K562 (cell line): ENCODE measurements around the gene STEAP2. TPM values are rescaled to one million over a fixed set of nuclear protein-coding genes. Genes with fewer than 3 reads are reported as not detected.

Experiments
- ATAC-seq: fragments of 200-7000 bp; cut with Tn5 transposase; 3 replicates; pipeline ENCODE4 v1.9.1; 2020; ENCODE audit warnings: moderate library complexity
- BruUV-seq: library from RNA; stranded (reverse); fragments of 400-500 nt; replicated peaks from 2 replicates; lab custom pipeline; 2021; lab: Mats Ljungman, UMichigan
- CTCF ChIA-PET: fragments of 300-600 bp; formaldehyde crosslinking; extraction: SDS; loops from one replicate; lab custom pipeline; 2021; ENCODE audit warnings: low intra/inter-chr PET ratio; lab: Yijun Ruan, JAX
- POLR2A ChIA-PET: fragments of 300-600, 350-650 bp; sonication (Branson Sonifier 250); formaldehyde crosslinking; extraction: SDS; loops from one replicate; lab custom pipeline; 2021; ENCODE audit warnings: antibody characterized with exemption, inconsistent platforms; lab: Yijun Ruan, JAX
- DNase-seq, 4 experiments: peaks; one replicate each; pipeline versions ENCODE4 v3.0.0 to v3.0.0-alpha.2; 2011 to 2018; ENCODE audit warnings: low spot score in 3 of 4, mixed read lengths in 3 of 4; ENCODE audit errors: extremely low read depth in 1 of 4
- FAIRE-seq: peaks from 2 replicates; lab custom pipeline; 2011; peaks lifted over from hg19 to GRCh38; lab: Jason Lieb, UNC
- H2AFZ ChIP-seq: 2 replicates; pipeline ENCODE4 v1.6.0; 2011; ENCODE audit warnings: low read depth, low read length, control low read depth, inconsistent platforms
- H3K27ac ChIP-seq: fragments of 200-600 bp; 3 replicates; pipeline ENCODE4 v1.8.0; 2011; ENCODE audit warnings: low read depth, mild to moderate bottlenecking, control low read depth, inconsistent platforms, low read length, moderate library complexity, mixed read lengths; ENCODE audit errors: extremely low read depth
- H3K27me3 ChIP-seq, 2 experiments: fragments of 300-600 bp in 1 of 2; 2 replicates in 1 of 2; 3 replicates in 1 of 2; pipeline versions ENCODE4 v1.6.0 to v1.8.0; 2011; ENCODE audit warnings: inconsistent platforms in 2 of 2, low read length in 2 of 2, mild to moderate bottlenecking in 1 of 2, mixed read lengths in 1 of 2, moderate library complexity in 1 of 2; ENCODE audit not compliant: control insufficient read depth in 2 of 2, insufficient read depth in 2 of 2
- H3K36me3 ChIP-seq: fragments of 300-600 bp; 3 replicates; pipeline ENCODE4 v1.8.0; 2011; ENCODE audit warnings: mild to moderate bottlenecking, low read length, inconsistent platforms; ENCODE audit not compliant: control insufficient read depth, insufficient read depth
- H3K4me1 ChIP-seq, 2 experiments: fragments of 200-600 bp in 1 of 2; replicated peaks in 1 of 2; 2 replicates in 1 of 2; 3 replicates in 1 of 2; pipeline versions ENCODE4 v1.5.1 to v1.8.0; 2011; ENCODE audit warnings: inconsistent platforms in 2 of 2, low read length in 2 of 2, mild to moderate bottlenecking in 1 of 2, mixed read lengths in 1 of 2, moderate library complexity in 1 of 2; ENCODE audit not compliant: control insufficient read depth in 2 of 2, insufficient read depth in 2 of 2
- H3K4me2 ChIP-seq: 2 replicates; pipeline ENCODE4 v1.6.1; 2011; ENCODE audit warnings: low read length, control low read depth, inconsistent platforms, mixed read lengths; ENCODE audit not compliant: insufficient read depth
- H3K4me3 ChIP-seq: fragments of 200-600 bp; sonication (generic), shearing (Covaris generic); 2 replicates; pipeline ENCODE4 v1.5.1; 2016; ENCODE audit warnings: control low read depth, inconsistent platforms
- H3K79me2 ChIP-seq: fragments of 200-600 bp; 3 replicates; pipeline ENCODE4 v1.8.0; 2011; ENCODE audit warnings: low read length, inconsistent platforms; ENCODE audit not compliant: control insufficient read depth, insufficient read depth
- H3K9ac ChIP-seq, 2 experiments: 2 replicates each; pipeline versions ENCODE4 v1.6.0 to v1.6.1; 2011; ENCODE audit warnings: low read depth in 2 of 2, low read length in 2 of 2, control low read depth in 1 of 2, inconsistent platforms in 1 of 2, mild to moderate bottlenecking in 1 of 2, mixed read lengths in 1 of 2; ENCODE audit not compliant: insufficient read depth in 1 of 2
- H3K9me1 ChIP-seq: one replicate; pipeline ENCODE4 v1.6.0; 2011; ENCODE audit warnings: inconsistent platforms, mild to moderate bottlenecking, low read length, moderate library complexity; ENCODE audit not compliant: control insufficient read depth, insufficient read depth
- H3K9me3 ChIP-seq: replicated peaks from 2 replicates; pipeline ENCODE4 v1.5.1; 2011; ENCODE audit warnings: low read depth, low read length, inconsistent platforms; ENCODE audit not compliant: control insufficient read depth, insufficient read depth
- H4K20me1 ChIP-seq: replicated peaks from 2 replicates; pipeline ENCODE4 v1.6.1; 2011; ENCODE audit warnings: low read length, inconsistent platforms, mixed read lengths; ENCODE audit not compliant: control insufficient read depth, insufficient read depth
- WGBS: fragments of 100-300 bp; shearing (Covaris generic); methylation state at CpG from one replicate; pipeline ENCODE4 v1.1.6; 2016; ENCODE audit warnings: low coverage, mixed read lengths; ENCODE audit not compliant: insufficient coverage; ENCODE audit errors: missing lambda C conversion rate; 5-methylcytosine and 5-hydroxymethylcytosine counted together
- in situ Hi-C: fragments of 300-500 bp; cut with MboI; formaldehyde crosslinking; loops from 4 replicates; pipeline ENCODE4 v1.15.0; 2018; ENCODE audit warnings: inconsistent platforms, mixed read lengths
- intact Hi-C: fragments of 100-400 bp; cut with micrococcal nuclease; formaldehyde crosslinking; loops from 2 replicates; pipeline ENCODE4 v1.14.2; 2022
- polyA plus RNA-seq, 8 experiments: library from polyadenylated mRNA; depleted of rRNA in 4 of 8; stranded (reverse) in 5 of 8; unstranded in 3 of 8; fragments of >200 nt; fragmentation: Nextera tagmentation in 2 of 8; fragmentation: Illumina TruSeq in 1 of 8; extraction: Ambion mirVana in 2 of 8; extraction: Trizol in 1 of 8; gene quantifications; 2 replicates each; pipeline versions ENCODE4 v1.2.1 to v1.2.3, GENCODE V29; 2011 to 2014; ENCODE audit warnings: inconsistent platforms in 1 of 8, missing spikeins in 1 of 8
- total RNA-seq, 7 experiments: library from RNA; depleted of rRNA in 6 of 7; stranded (reverse); fragments of >200 nt in 6 of 7; fragmentation: Illumina TruSeq in 2 of 7; extraction: Trizol in 2 of 7; gene quantifications; 2 replicates each; pipeline versions ENCODE4 v1.2.1 to v1.2.3, GENCODE V29; 2011 to 2021; ENCODE audit warnings: low replicate concordance in 1 of 7
- TF ChIP-seq, protein P1 (sequence below): fragments of 150-350 bp; conservative IDR thresholded peaks from 2 replicates; pipeline ENCODE4 v1.6.1; 2014; ENCODE audit warnings: low read length
- TF ChIP-seq, protein P2 (sequence below), 2 experiments: IDR thresholded peaks; 2 replicates each; pipeline ENCODE4 v1.6.1; 2012; ENCODE audit warnings: improper control_type of control experiment in 2 of 2, low read depth in 2 of 2, low read length in 2 of 2, borderline replicate concordance in 1 of 2

Gene STEAP2
- total and polyA plus RNA-seq, 9 of the 15 experiments (the other 6 are each of a cell fraction or from before 2014, with no cell fraction given), result 0.02 to 0.03 TPM; not detected in 7

DNA sequence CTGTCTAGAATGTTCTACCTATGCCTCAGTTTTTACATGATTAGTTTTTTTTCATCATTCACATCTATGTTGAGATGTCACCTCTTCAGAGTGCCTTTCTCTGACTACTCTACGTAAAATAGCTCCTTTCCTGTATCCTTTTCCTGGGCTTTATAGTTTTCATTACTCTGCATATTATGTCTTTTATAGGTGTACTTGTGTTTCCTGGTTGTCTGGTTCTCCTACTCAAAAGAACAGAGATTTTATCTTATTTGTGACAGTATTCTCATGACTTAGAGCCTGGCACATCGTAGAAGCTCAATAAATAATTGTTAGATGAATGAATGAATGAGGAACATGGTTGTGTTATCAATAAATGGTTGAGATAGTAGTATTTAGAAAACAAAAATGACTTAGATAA, 39.4 kb upstream of the STEAP2 start:
- Histone ChIP-seq H3K27me3 (no peaks in the 10 kb centered on the region), H3K4me2 (no peak overlapping the region), H3K4me3 (no peak overlapping the region), H3K79me2 (no peaks in the 10 kb centered on the region), H4K20me1 (no peaks in the 10 kb centered on the region), H3K9ac (no peak overlapping the region), H2AFZ (no peak overlapping the region), H3K9me3 (no peaks in the 10 kb centered on the region), H3K36me3 (no peaks in the 10 kb centered on the region), H3K9me1 (no peaks in the 10 kb centered on the region), H3K4me1 (no peaks in the 10 kb centered on the region), H3K27ac (no peak overlapping the region)
- CTCF ChIA-PET, result interaction anchor here (0.5 kb wide), 1 partner anchor 66 kb away, joined by 3 read pairs; no protein-coding TSS in a partner anchor
- TF ChIP-seq, protein P1, sequence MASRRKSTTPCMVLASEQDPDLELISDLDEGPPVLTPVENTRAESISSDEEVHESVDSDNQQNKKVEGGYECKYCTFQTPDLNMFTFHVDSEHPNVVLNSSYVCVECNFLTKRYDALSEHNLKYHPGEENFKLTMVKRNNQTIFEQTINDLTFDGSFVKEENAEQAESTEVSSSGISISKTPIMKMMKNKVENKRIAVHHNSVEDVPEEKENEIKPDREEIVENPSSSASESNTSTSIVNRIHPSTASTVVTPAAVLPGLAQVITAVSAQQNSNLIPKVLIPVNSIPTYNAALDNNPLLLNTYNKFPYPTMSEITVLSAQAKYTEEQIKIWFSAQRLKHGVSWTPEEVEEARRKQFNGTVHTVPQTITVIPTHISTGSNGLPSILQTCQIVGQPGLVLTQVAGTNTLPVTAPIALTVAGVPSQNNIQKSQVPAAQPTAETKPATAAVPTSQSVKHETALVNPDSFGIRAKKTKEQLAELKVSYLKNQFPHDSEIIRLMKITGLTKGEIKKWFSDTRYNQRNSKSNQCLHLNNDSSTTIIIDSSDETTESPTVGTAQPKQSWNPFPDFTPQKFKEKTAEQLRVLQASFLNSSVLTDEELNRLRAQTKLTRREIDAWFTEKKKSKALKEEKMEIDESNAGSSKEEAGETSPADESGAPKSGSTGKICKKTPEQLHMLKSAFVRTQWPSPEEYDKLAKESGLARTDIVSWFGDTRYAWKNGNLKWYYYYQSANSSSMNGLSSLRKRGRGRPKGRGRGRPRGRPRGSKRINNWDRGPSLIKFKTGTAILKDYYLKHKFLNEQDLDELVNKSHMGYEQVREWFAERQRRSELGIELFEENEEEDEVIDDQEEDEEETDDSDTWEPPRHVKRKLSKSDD, result no peak
- TF ChIP-seq, protein P2, sequence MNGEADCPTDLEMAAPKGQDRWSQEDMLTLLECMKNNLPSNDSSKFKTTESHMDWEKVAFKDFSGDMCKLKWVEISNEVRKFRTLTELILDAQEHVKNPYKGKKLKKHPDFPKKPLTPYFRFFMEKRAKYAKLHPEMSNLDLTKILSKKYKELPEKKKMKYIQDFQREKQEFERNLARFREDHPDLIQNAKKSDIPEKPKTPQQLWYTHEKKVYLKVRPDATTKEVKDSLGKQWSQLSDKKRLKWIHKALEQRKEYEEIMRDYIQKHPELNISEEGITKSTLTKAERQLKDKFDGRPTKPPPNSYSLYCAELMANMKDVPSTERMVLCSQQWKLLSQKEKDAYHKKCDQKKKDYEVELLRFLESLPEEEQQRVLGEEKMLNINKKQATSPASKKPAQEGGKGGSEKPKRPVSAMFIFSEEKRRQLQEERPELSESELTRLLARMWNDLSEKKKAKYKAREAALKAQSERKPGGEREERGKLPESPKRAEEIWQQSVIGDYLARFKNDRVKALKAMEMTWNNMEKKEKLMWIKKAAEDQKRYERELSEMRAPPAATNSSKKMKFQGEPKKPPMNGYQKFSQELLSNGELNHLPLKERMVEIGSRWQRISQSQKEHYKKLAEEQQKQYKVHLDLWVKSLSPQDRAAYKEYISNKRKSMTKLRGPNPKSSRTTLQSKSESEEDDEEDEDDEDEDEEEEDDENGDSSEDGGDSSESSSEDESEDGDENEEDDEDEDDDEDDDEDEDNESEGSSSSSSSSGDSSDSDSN (IDR thresholded peaks at IDR 0.05; ENCODE audit: borderline replicate concordance in 1 of 2, low read depth in 2 of 2, low read length in 2 of 2), result no peak
- BruUV-seq, result no TSS peak
- DNase-seq, result no peak
- intact Hi-C loops, result no loop called here
- WGBS, result 3% methylated on average over 2 of the region's 2 CpGs
- in situ Hi-C loops, result no loop called here
- no peak for ATAC-seq
- FAIRE-seq, result no peak
- POLR2A ChIA-PET, result no interaction called here
